B cell (primary cell): ENCODE data around the gene EFEMP1.

Experiments used
- EZH2 ChIP-seq: IDR thresholded peaks from 2 replicates; pipeline ENCODE4 v1.6.1; 2012; ENCODE audit warnings: borderline replicate concordance, low read depth, mild to moderate bottlenecking, moderate library complexity, low read length; ENCODE audit not compliant: insufficient read depth, poor library complexity, severe bottlenecking
- TF ChIP-seq, protein P1 (sequence below): fragments of 200-600 bp; IDR thresholded peaks from one replicate; pipeline ENCODE4 v1.8.0; 2022; ENCODE audit warnings: antibody characterized with exemption, mild to moderate bottlenecking

DNA sequence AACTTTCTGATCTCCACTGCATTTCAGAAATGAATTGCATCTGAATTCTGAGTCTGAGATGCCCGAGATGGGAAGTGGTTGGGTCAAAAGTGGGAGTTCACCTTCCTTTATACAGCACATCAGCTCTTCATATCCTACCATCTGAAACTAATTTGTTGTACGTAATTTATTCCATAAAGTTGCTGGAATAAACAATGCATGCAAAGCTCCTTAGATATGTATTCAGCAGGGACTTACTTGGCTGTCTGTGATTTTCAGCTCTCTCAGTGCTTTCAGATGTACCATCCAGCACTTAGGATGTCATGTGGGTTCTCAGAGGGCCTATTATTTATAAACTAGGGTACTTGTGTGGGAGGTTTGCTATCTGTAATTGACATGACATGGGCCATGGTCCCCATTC lies 46.9 kb upstream of the EFEMP1 start:
- TF ChIP-seq, protein P1, sequence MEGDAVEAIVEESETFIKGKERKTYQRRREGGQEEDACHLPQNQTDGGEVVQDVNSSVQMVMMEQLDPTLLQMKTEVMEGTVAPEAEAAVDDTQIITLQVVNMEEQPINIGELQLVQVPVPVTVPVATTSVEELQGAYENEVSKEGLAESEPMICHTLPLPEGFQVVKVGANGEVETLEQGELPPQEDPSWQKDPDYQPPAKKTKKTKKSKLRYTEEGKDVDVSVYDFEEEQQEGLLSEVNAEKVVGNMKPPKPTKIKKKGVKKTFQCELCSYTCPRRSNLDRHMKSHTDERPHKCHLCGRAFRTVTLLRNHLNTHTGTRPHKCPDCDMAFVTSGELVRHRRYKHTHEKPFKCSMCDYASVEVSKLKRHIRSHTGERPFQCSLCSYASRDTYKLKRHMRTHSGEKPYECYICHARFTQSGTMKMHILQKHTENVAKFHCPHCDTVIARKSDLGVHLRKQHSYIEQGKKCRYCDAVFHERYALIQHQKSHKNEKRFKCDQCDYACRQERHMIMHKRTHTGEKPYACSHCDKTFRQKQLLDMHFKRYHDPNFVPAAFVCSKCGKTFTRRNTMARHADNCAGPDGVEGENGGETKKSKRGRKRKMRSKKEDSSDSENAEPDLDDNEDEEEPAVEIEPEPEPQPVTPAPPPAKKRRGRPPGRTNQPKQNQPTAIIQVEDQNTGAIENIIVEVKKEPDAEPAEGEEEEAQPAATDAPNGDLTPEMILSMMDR: no peak
- no peak for TF ChIP-seq EZH2
